ENCODE measurements around the gene PIK3CA.
"Not testable (repeated sequence)": the region's sequence is repeated elsewhere in the genome, so short reads cannot be mapped to it uniquely, and the experiment has no call there.

The PIK3CA gene

GRCh38 chr3:179265875-179266274, 117.7 kb downstream of the PIK3CA start:
- no peak for DNase-seq

- DNase-seq: no peak
These were observed 118.6 kb downstream of the PIK3CA start for GRCh38 chr3:179266701-179267211.

GRCh38 chr3:179268400-179269051, 120.4 kb downstream of the PIK3CA start:
- no peak for DNase-seq

- DNase-seq: no peak
These were observed 121.1 kb downstream of the PIK3CA start for GRCh38 chr3:179269152-179269707.

GRCh38 chr3:179272385-179272784, 124.2 kb downstream of the PIK3CA start:
- DNase-seq: no peak

- not testable (repeated sequence) for DNase-seq
These were observed 126.3 kb downstream of the PIK3CA start for GRCh38 chr3:179274434-179274833.

GRCh38 chr3:179276001-179276400, 127.8 kb downstream of the PIK3CA start:
- DNase-seq: no peak

- no peak for DNase-seq
These were observed 128.6 kb downstream of the PIK3CA start for GRCh38 chr3:179276743-179277142.

- no peak for DNase-seq
These were observed 130.0 kb downstream of the PIK3CA start for GRCh38 chr3:179278151-179278550.

GRCh38 chr3:179278932-179279693, 131.0 kb downstream of the PIK3CA start:
- no peak for DNase-seq

GRCh38 chr3:179279837-179280236, 131.7 kb downstream of the PIK3CA start:
- no peak for DNase-seq

- no peak for DNase-seq
These were observed 133.7 kb downstream of the PIK3CA start for GRCh38 chr3:179281825-179282224.

- no peak for DNase-seq
These were observed 138.2 kb downstream of the PIK3CA start for GRCh38 chr3:179286331-179286730.

GRCh38 chr3:179288845-179289244, 140.7 kb downstream of the PIK3CA start:
- DNase-seq: no peak

GRCh38 chr3:179289295-179289694, 141.1 kb downstream of the PIK3CA start:
- no peak for DNase-seq
